ENCODE results near the gene MYL11. TPM values are rescaled to one million over a fixed set of nuclear protein-coding genes. Genes with fewer than 3 reads are reported as not detected.

The MYL11 gene
- polyA plus RNA-seq, 1 donor (not counting 4 experiments of a cell fraction or from before 2014, with no cell fraction given): not detected

DNA sequence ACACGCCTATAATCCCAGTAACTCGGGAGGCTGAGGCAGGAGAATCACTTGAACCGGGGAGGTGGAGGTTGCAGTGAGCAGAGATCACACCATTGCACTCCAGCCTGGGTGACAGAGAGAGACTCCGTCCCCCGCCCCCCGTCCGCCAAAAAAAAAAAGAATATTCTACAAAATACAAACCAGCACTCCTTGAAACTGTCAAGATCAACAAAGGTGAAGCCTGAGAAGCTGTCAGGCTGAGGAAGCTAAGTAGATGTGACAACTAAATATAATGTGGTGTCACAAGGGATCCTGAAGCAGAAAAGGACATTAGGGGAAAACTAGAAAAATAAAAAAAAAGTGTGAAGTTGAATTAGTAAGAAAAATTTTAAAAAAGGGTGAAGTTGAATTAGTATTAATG, 25.7 kb upstream of the MYL11 start:
- dilution Hi-C loops (cut with MboI; ENCODE audit: extremely low pct_ligation_motif_present, low sequenced_read_pairs): no loop called here
- Histone ChIP-seq H3K9me3 (ENCODE audit: control insufficient read depth, low read depth, low read length) (no peaks in the 10 kb centered on the region), H3K27ac (ENCODE audit: control insufficient read depth, insufficient read depth, low read length) (no peak overlapping the region), H3K27me3 (ENCODE audit: control insufficient read depth, extremely low read depth, insufficient read depth, low read length) (no peaks in the 10 kb centered on the region), H3K9me1 (ENCODE audit: control insufficient read depth, extremely low read depth, insufficient read depth, low read length) (no peaks in the 10 kb centered on the region), H3K9ac (ENCODE audit: control insufficient read depth, extremely low read depth, insufficient read depth, low read length) (no peak overlapping the region), H2AFZ (ENCODE audit: control insufficient read depth, low read length) (no peak overlapping the region), H3K4me2 (ENCODE audit: control insufficient read depth, extremely low read depth, insufficient read depth, low read depth, low read length) (no peak overlapping the region), H3K4me3 (ENCODE audit: control insufficient read depth in 2 of 3, extremely low read depth in 1 of 3, insufficient read depth in 2 of 3, low read depth in 1 of 3, low read length in 3 of 3) (no peak overlapping the region), H3K4me1 (ENCODE audit: control insufficient read depth, extremely low read depth, insufficient read depth, low read length) (peaks cover 2% of the 10 kb centered on the region), H4K20me1 (ENCODE audit: control insufficient read depth, extremely low read depth, insufficient read depth, low read length) (no peaks in the 10 kb centered on the region), H3K36me3 (ENCODE audit: control insufficient read depth in 2 of 2, extremely low read depth in 1 of 2, insufficient read depth in 2 of 2, low read length in 2 of 2) (peaks cover 24 to 34% of the 10 kb centered on the region in 2 experiments), H3K79me2 (ENCODE audit: control insufficient read depth, insufficient read depth, low read length) (peaks cover 19% of the 10 kb centered on the region)
- FAIRE-seq (no peak), DNase-seq (ENCODE audit: low read depth, low spot score) (no peak)
- TF ChIP-seq CTCF (optimal IDR thresholded peaks at IDR 0.05 in 1 of 3, IDR thresholded peaks at IDR 0.05 in 1 of 3, conservative IDR thresholded peaks at IDR 0.05 in 1 of 3; ENCODE audit: extremely low read depth in 1 of 3, insufficient read depth in 2 of 3, low read length in 3 of 3) (no peak), EZH2 (IDR thresholded peaks at IDR 0.05; ENCODE audit: low read length) (no peak)

DNA sequence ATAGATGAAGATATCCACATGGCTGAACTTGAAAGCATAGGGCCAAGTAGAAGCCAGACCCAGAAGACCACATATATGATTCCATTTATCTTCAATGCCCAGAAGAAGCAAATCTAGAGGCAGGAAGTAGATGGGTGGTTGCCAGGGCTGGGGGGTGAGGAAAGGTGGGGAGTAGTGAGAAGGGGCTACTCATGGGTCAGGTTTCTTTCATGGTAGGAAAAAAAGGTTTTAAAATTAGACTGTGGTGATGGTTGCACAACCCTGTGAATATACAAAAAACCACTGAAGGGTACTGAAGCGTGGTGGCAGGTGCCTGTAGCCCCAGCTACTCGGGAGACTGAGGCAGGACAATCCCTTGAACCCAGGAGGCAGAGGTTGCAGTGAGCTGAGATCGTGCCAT, 24.9 kb upstream of the MYL11 start:
- no peak overlapping the region for H2AFZ ChIP-seq (ENCODE audit: control insufficient read depth, low read length)
- no peak overlapping the region for H3K27ac ChIP-seq (ENCODE audit: control insufficient read depth, insufficient read depth, low read length)
- dilution Hi-C loops (cut with MboI; ENCODE audit: extremely low pct_ligation_motif_present, low sequenced_read_pairs): no loop called here
- H3K9ac ChIP-seq (ENCODE audit: control insufficient read depth, extremely low read depth, insufficient read depth, low read length): no peak overlapping the region
- FAIRE-seq (no peak), DNase-seq (ENCODE audit: low read depth, low spot score) (no peak)
- no peaks in the 10 kb centered on the region for H4K20me1 ChIP-seq (ENCODE audit: control insufficient read depth, extremely low read depth, insufficient read depth, low read length)
- TF ChIP-seq EZH2 (IDR thresholded peaks at IDR 0.05; ENCODE audit: low read length): no peak
- TF ChIP-seq CTCF (optimal IDR thresholded peaks at IDR 0.05 in 1 of 3, IDR thresholded peaks at IDR 0.05 in 1 of 3, conservative IDR thresholded peaks at IDR 0.05 in 1 of 3; ENCODE audit: extremely low read depth in 1 of 3, insufficient read depth in 2 of 3, low read length in 3 of 3): no peak
- H3K79me2 ChIP-seq (ENCODE audit: control insufficient read depth, insufficient read depth, low read length): peaks cover 27% of the 10 kb centered on the region
- no peak overlapping the region for H3K4me3 ChIP-seq (ENCODE audit: control insufficient read depth in 2 of 3, extremely low read depth in 1 of 3, insufficient read depth in 2 of 3, low read depth in 1 of 3, low read length in 3 of 3)
- H3K27me3 ChIP-seq (ENCODE audit: control insufficient read depth, extremely low read depth, insufficient read depth, low read length): no peaks in the 10 kb centered on the region
- no peaks in the 10 kb centered on the region for H3K9me1 ChIP-seq (ENCODE audit: control insufficient read depth, extremely low read depth, insufficient read depth, low read length)
- peaks cover 6% of the 10 kb centered on the region for H3K4me1 ChIP-seq (ENCODE audit: control insufficient read depth, extremely low read depth, insufficient read depth, low read length)
- no peaks in the 10 kb centered on the region for H3K9me3 ChIP-seq (ENCODE audit: control insufficient read depth, low read depth, low read length)
- peaks cover 24 to 34% of the 10 kb centered on the region in 2 experiments for H3K36me3 ChIP-seq (ENCODE audit: control insufficient read depth in 2 of 2, extremely low read depth in 1 of 2, insufficient read depth in 2 of 2, low read length in 2 of 2)
- H3K4me2 ChIP-seq (ENCODE audit: control insufficient read depth, extremely low read depth, insufficient read depth, low read depth, low read length): no peak overlapping the region
